OCI-LY1 (cell line): Measurements from ENCODE around the gene SYT3.

ENCODE experiments used
- CTCF ChIP-seq: fragments of 200-600 bp; sonication (generic), shearing (Covaris generic); IDR thresholded peaks from 2 replicates; pipeline ENCODE4 v1.5.1; 2017; ENCODE audit warnings: mild to moderate bottlenecking, antibody characterized with exemption, low read length, moderate library complexity, mixed read lengths
- EZH2 ChIP-seq: fragments of 200-600 bp; sonication (generic), shearing (Covaris generic); IDR thresholded peaks from 2 replicates; pipeline ENCODE4 v1.8.0; 2017; ENCODE audit warnings: borderline replicate concordance, mixed run types, mild to moderate bottlenecking, antibody characterized with exemption, low read length, moderate library complexity, mixed read lengths

GRCh38 chr19:50649433-50650391 is 10.0 kb upstream of the SYT3 start, which contains the start of gene C19orf81:
- TF ChIP-seq CTCF: no peak
- no peak for TF ChIP-seq EZH2
